NT2/D1 (cell line): ENCODE measurements around the gene ZBTB40.

Experiments used
- SUZ12 ChIP-seq: IDR thresholded peaks from 2 replicates; pipeline ENCODE4 v1.6.1; 2011; ENCODE audit not compliant: insufficient read length, insufficient read depth; ENCODE audit errors: extremely low read depth
- YY1 ChIP-seq: IDR thresholded peaks from 2 replicates; pipeline ENCODE4 v1.6.1; 2011; ENCODE audit not compliant: insufficient read length, insufficient read depth
- ZNF274 ChIP-seq: IDR thresholded peaks from 2 replicates; pipeline ENCODE4 v1.6.1; 2011; ENCODE audit warnings: mild to moderate bottlenecking, low read depth, low read length

GRCh38 chr1:22542886-22543285 is 91.2 kb downstream of the ZBTB40 start:
- TF ChIP-seq ZNF274 (no peak), SUZ12 (no peak), YY1 (no peak)
